Vagina (tissue), 2 donors: ENCODE measurements around the gene TMEM114.

Experiments used
- CTCF ChIP-seq, 3 experiments: fragments of 450-650 bp in 2 of 3; fragments of 200-600 bp in 1 of 3; sonication (generic) in 1 of 3; IDR thresholded peaks; one replicate each; pipeline ENCODE4 v1.5.1; 2017 to 2019; ENCODE audit warnings: antibody characterized with exemption in 3 of 3, mild to moderate bottlenecking in 2 of 3, moderate library complexity in 2 of 3
- POLR2A ChIP-seq, 2 donors: fragments of 450-650 bp; IDR thresholded peaks; one replicate each; pipeline ENCODE4 v1.6.1; 2017; ENCODE audit warnings: antibody characterized with exemption in 2 of 2, mild to moderate bottlenecking in 2 of 2, moderate library complexity in 2 of 2

- TF ChIP-seq POLR2A (IDR thresholded peaks at IDR 0.05): no peak
- no peak for TF ChIP-seq CTCF (IDR thresholded peaks at IDR 0.05)
Observed at GRCh38 chr16:8628981-8629725, 38.8 kb upstream of the TMEM114 start.
